ENCODE measurements around the gene DTNB.

Gene DTNB

GRCh38 chr2:25362049-25362433 is 311.3 kb downstream of the DTNB start:
- peak; percentile 94 for DNase-seq

DNA sequence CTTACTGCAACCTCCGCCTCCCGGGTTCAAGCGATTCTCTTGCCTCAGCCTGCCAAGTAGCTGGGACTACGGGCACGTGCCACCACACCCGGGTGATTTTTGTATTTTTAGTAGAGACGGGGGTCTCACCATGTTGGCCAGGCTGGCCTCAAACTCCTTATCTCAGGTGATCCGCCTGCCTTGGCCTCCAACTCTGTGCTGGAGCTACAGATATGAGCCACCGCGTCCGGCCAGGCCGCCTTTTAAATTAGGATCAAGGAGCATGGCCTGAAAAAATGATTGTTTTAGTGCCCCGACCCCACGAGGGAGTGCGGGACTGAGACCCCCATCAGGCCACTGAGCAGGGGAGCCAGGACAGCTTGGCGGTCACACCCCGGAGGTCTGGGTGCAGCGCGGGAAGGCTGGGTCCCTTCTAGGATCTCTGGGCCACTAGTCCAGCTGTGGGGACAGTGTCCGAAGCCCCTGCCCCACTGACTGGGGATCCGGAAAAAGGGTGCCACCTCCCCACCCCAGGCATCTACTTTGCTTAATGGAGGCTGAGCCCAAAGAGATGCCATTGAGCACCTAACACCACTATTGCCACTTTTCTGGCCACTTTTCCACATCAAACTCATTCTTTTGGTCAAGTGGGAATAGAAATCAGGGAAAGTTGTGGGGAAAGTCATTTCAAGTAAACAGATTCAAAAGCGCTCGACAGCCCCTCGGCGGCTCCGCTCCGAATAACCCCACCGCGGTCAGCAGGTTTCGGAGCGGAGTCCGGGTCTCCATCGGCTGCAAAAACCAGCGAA is 311.9 kb downstream of the DTNB start:
- no peak for DNase-seq

DNA sequence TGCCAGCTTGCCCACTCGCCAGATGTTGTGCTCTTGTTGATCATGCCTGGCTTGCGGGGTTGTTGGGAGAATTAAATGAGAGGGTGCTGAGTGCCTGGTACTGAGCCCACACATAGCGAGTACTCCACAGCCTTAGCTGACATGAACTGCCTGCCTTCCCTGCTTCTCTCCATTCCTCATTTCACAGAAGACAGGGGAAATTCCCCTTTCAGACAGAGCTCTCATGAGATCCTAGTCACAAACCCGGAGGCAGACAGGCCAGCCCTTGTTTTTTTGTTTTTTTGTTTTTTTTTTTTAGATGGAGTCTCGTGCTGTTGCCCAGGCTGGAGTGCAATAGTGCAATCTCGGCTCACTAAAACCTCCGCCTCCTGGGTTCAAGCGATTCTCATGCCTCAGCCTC is 314.5 kb downstream of the DTNB start:
- DNase-seq: no peak

GRCh38 chr2:25358249-25358815 is 315.0 kb downstream of the DTNB start:
- no peak for DNase-seq

DNA sequence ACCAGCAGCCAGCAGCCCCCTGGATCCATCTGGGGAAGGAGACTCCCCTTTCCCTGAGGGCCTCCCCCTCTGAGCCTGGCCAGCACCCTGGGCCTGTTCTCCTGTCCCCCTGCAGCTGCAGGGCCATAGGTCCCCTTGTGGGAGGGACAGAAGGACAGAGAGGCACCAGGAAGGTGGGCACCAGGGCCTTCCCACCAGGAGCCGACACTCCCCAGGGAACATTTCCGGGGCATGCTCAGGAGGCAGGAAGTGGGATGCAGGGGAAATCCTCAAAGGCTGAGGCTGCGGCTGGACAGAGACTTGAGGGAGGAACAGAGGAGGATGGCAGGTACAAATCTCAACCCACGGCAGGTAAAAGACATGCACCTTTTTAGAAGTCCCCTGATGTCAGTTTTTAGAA is 317.3 kb downstream of the DTNB start:
- DNase-seq: no peak

DNA sequence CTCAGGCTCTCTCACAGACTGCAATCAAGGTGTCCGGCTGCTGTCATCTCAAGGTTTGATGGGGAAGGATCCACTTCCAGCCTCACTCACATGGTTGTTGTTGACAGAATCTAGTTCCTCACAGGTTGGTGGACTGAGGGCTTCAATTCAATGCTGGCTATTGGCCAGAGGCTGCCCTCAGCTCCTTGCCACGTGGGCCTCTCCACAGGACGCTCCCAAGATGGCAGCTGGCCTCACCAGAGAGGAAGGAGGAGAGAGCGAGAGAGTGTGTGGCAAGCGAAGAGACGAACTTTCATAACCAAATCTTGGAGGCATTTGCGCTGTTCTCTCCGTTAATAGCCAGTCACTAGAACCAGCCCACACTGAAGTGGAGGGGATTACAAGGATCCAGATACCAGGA is 318.1 kb downstream of the DTNB start:
- no peak for DNase-seq

DNA sequence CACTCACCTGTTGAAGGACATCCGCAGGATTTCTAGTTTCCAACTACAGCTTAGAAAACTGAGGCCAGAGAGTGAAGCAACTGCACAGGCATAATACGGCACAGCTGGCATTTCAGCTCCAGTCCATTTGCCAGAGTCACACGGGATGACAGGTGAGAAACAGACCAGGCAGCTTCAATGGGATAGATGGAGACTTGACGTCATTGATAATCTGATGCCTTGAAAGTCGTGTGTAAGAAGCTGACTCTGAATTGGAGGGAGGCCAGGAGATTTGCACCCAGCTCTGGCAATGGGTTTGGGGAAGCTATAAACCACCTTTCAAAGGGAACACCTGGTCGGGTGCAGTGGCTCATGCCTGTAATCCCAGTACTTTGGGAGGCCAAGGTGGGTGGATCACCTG is 319.3 kb downstream of the DTNB start:
- no peak for DNase-seq

DNA sequence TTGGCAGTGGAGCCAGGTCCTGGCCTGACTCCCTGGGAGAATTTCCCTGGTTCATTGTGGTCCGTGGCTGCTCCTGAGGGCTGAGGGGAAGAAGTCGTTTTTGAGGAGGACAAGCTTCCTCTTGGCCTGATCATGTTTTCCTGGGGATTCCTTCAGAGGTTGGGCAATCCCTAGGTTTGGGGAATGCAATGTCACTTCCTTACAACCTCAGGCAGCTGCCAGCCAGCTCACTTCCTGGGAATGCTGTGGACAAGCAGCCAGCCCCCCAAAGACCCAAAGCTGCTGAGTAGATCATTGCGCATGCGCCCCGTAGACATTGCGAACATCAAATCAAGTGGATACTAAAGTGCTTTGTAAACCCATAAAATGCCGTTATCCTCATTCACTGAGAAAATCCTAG is 324.0 kb downstream of the DTNB start:
- no peak for DNase-seq

DNA sequence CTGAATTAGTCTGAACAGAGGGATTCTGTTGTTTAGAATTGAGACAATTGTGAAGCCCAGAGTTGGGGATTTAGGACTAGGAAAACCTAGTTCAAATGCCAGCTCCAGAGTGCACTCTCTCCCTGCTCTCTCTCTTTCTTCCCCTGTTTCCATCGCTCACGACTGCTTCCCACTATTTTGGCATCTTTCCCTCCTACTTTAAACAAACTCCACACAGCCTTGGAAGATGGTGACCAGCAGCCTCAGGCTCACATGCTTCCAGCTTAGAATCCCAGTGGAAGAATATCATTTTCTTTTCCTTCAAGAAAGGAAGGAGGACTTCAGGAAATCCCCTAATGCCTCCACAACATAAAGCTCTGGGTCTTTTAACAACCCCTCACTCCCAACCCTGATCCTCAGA is 325.5 kb downstream of the DTNB start:
- DNase-seq: no peak

DNA sequence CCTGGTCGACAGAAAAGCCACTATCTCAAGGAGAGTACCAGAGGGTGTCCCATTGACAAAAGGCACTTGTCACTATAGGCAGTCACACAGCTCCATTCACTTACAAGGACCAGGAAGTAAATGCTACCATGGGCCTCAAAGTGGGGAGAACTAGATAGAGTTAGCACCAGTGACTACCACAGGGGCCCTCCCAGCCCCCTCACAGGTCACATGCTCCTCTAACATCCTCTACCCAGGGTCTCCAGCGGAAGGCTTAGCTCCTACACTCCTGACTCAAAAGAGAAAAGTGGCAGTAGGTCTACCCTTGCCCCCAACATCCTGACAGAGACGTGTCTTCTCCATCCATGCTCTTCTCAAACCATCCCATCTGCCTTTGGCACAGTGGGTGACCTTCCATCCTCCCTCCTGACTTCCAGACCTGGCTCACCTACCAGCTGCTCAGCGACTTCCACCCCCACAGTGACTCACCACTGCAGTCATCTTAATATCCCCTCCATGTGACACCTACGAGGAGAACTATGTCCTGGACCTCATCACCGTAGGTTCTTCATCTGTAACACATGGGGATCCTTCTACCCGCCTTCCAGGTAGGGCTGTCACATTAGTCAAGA is 326.1 kb downstream of the DTNB start:
- DNase-seq: no peak

DNA sequence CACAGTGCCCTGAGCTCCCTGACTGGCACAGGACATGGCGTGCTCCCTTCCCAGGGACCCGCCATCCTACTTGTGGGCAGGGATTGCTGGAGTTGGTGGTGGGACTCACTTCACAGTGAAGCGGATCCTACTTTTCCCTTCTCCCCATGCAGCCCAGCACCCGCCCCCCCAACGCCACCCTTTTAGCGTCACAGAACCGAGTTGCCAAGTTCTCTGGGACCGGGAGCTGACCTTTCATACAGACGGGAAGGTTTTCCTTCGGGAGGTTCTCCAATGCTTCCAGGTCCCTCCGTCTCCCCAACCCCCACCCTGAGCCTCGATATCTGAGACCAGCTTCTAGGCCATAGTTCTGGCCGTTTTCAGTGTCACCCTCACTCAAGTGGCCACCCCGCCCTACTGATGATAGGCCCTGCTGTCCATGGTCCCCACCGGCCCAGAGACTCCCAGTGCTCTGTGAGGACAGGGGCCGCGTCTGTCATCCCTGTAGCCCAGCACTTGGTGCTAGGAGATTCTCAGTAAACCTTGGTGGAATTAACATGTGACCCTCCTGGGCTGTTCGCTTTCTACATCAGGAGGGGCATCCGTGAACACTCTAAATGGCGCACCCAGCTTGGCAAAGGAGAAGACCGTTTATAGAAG is 330.1 kb downstream of the DTNB start:
- no peak for DNase-seq

GRCh38 chr2:25342372-25343186 is 330.8 kb downstream of the DTNB start:
- DNase-seq: peak; percentile 40

- DNase-seq: peak; percentile 43
Measured at GRCh38 chr2:25341753-25342371, 331.5 kb downstream of the DTNB start, which contains the start of gene DNMT3A. Gene DNMT3A (minus strand): TSS chr2:25341925. CDS start chr2:25313984, 27,941 bp downstream.

DNA sequence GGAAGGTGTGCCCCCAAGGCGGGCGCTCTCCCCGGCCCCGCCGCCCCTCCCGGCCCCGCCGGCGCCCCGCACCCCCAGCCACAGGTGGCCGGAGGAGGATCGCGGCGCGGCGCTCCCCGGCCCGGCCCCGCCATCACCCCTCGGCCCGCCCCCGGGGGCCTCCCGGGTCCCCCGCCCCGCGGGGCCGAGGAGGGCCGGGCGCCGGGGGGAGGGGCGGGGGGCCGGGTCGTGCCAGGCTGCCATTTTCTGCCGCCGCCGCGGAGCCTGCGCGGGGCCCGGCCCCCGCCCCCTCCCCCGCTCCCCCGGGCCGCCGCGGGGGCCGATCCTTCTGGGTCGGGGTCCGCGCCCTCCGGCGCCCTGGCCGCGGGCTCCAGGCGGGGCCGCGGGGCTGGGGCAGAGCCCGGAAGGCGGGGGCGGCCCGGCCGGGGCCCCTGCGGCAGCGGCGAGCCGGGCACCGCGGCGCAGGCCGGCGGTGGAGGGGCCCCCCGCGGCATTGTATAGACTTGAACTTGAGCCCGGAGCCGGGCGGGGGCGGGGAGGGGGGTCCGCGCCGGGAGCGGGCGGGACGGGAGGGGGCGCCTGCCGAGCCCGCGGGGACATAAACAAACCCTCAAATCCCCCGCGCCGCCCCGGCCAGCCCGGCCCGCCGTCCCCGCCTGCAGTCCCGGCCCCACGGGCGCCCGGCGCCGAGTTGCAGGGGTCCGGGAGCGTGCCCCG is 332.2 kb downstream of the DTNB start:
- DNase-seq: no peak

DNA sequence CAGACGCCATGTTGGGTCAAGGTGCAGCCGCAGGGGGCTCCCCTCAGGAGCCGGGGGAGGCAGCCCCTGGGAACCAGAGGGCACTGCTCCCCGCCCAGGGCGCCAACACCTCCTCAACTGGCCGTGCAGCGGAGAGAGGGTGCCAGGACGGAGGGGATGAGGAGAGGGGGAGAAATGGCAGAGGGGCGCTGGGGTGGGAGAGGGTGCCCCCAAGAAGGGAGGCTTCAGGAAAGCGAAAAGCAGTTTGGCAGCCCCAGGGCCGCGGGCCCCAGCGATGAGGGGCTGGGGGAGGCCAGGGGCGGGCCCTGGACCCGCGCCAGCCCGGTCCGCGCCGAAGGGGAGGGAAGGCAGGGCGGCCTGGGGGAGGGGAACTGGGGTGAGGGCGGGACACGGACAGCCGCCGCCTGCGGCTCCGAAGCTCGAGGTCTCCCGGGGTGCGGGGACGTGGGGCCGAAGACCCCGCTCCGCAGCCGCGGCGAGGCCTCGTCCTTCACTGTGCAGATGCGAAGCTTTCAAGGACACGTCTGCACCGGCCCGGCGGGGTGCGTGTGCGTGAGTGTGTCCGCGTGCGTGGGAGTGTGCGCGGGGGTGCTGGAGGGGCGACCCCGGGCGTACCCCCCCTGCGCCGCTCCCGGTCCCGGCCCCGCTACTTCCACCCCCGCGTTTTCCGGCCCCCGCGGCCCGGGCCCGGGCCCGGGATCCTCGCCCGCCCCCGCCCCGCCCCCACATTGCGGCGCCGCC is 333.0 kb downstream of the DTNB start:
- DNase-seq: no peak

GRCh38 chr2:25339791-25340180 is 333.6 kb downstream of the DTNB start:
- DNase-seq: peak; percentile 20

DNA sequence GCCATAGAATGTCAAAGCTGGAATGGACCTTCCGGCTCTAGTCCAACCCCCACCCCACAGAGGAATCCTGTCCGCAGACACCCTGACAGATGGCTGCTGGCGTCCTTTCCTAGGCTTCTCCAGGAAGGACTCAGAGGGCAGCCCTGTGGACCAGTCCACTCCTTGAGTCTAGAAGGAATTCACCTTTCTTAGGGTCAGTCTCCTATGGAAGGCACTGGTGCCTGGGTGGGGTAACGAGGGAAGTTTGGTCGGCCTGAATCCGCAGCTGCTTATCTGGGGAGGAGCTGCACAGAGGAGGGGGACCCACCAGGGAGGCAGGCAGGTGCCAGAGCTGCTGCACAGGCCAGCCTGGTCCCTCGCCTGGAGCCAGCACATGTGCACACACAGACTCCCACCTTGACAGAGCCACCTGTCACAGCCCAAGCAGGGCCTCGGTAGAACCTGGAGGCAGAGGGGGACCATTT is 334.1 kb downstream of the DTNB start:
- no peak for DNase-seq

- no peak for DNase-seq
Measured at GRCh38 chr2:25338401-25338800, 335.0 kb downstream of the DTNB start.

GRCh38 chr2:25337891-25338290 is 335.5 kb downstream of the DTNB start:
- no peak for DNase-seq

GRCh38 chr2:25337276-25337675 is 336.1 kb downstream of the DTNB start:
- no peak for DNase-seq

DNA sequence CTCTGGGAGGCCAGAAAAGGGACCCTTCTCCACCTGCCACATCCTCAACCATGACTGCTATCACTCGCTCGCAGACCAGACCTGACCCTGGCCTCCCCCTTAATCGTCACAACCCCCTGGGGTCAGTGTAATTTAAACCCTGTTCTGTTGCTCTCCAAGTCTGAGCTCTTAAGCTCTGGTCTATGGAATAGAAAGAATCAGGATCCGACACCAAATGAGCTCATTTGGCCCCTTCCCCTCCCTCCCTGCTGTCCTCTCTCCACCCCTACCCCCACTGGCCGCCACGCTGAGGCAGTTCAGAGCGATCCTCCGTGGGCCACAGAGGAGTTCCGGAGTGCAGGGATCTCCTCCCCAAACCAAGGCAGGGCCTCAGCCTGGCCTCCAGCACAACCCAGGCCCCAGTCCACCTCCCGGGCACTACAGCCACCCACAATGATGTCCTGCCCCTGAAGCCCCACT is 337.0 kb downstream of the DTNB start:
- DNase-seq: no peak

Measured in NCI-H1694 treated with DMSO at 0.1 percent for 48 hours (cell line).